Measurements from ENCODE around the gene TMEM132D.

GRCh38 chr12:129378496-129378895 lies 525.3 kb downstream of the TMEM132D start:
- TF ChIP-seq CTCF (IDR thresholded peaks at IDR 0.05) (no peak), POLR2A (IDR thresholded peaks at IDR 0.05) (no peak)
